Activated CD8-positive, alpha-beta T cell treated with anti-CD3 and anti-CD28 coated beads, Interleukin-2, amount 10 ng/mL, durations not matched to agents 7 days and 5 days (primary cell): Measurements from ENCODE around the gene PODNL1. TPM values are rescaled to one million over a fixed set of nuclear protein-coding genes. Genes with fewer than 3 reads are reported as not detected.

Experiments
- ATAC-seq: fragments of 150-1000 bp; cut with Tn5 transposase; one replicate; pipeline ENCODE4 v1.10.0; 2021; ENCODE audit warnings: moderate library complexity
- CTCF ChIA-PET: fragments of 350-600 bp; sonication (Branson Sonifier 250); formaldehyde crosslinking; loops from one replicate; lab custom pipeline; 2021; ENCODE audit warnings: antibody characterized with exemption; lab: Charles Lee
- POLR2A ChIA-PET: fragments of 350-600 bp; sonication (Branson Sonifier 250); formaldehyde crosslinking; loops from one replicate; lab custom pipeline; 2021; ENCODE audit warnings: antibody characterized with exemption; lab: Charles Lee
- DNase-seq: peaks from one replicate; pipeline ENCODE4 v3.0.0-alpha.2; 2020
- H3K27ac Mint-ChIP-seq: one replicate; pipeline ENCODE4 v1.8.0; 2021; ENCODE audit warnings: mild to moderate bottlenecking, mixed read lengths
- H3K27me3 Mint-ChIP-seq: one replicate; pipeline ENCODE4 v1.8.0; 2021; ENCODE audit warnings: low read depth, mixed read lengths
- H3K36me3 Mint-ChIP-seq: one replicate; pipeline ENCODE4 v1.8.0; 2021; ENCODE audit warnings: low read depth, mixed read lengths
- H3K4me1 Mint-ChIP-seq: one replicate; pipeline ENCODE4 v1.8.0; 2021; ENCODE audit warnings: low read depth, mixed read lengths
- H3K4me3 Mint-ChIP-seq: one replicate; pipeline ENCODE4 v1.8.0; 2021; ENCODE audit warnings: mild to moderate bottlenecking, mixed read lengths
- H3K9me3 Mint-ChIP-seq: one replicate; pipeline ENCODE4 v1.8.0; 2022; ENCODE audit warnings: mixed read lengths; ENCODE audit not compliant: insufficient read depth
- total RNA-seq, 2 experiments: library from RNA; stranded (reverse); gene quantifications; one replicate each; pipeline ENCODE4 v1.2.3, GENCODE V29; 2021

The PODNL1 gene, protein sequence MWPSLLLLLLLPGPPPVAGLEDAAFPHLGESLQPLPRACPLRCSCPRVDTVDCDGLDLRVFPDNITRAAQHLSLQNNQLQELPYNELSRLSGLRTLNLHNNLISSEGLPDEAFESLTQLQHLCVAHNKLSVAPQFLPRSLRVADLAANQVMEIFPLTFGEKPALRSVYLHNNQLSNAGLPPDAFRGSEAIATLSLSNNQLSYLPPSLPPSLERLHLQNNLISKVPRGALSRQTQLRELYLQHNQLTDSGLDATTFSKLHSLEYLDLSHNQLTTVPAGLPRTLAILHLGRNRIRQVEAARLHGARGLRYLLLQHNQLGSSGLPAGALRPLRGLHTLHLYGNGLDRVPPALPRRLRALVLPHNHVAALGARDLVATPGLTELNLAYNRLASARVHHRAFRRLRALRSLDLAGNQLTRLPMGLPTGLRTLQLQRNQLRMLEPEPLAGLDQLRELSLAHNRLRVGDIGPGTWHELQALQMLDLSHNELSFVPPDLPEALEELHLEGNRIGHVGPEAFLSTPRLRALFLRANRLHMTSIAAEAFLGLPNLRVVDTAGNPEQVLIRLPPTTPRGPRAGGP
- 1 to 10 TPM in 1 of 2 experiments, under 1 TPM in 1; 0.11 to 1.3 TPM for total RNA-seq

DNA sequence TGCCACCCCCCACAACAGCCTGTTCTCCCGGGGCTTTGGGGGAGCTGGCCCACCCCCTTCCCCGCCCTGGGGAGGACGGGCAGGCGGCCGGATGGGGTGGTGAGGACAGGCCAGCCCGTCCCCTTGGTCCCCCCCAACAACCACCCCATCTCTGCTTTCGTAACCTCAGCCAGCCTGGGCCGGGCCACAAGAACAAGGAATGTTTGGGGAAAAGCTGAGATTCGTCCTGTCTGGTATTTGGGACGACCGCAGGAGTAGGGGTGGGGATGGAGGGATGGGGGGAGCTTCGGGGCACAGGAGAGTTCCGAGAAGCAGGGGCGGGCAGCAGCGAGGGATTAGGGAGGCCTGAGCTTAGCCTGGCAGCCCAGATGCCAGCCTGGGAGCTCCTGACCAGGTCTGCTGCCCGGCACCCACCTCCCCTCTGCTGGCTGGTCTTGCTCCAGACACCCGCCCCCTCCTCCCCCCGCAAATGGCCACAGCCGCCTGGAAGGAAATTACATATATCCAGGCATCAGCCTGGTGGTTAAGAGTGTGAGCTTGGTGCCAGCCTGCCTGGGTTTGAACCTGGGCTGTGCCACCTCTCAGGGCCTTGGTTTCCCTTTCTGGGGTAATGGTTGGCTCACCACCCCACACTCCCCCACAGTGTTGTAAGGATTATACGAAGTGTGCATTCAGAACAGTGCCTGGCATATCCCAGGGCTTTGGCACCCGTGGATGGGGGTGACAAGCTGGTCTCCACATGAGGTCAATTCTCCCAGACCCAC, at the start of gene PODNL1:
Gene PODNL1 (minus strand): TSS at position 117 of the 764 bp plus-strand sequence. CDS start 236 bp downstream, outside the sequence.
- H3K4me1 Mint-ChIP-seq = peaks cover 3% of the 10 kb centered on the region
- H3K27ac Mint-ChIP-seq = no peak within 1 kb of the TSS
- H3K9me3 Mint-ChIP-seq = no peaks in the 10 kb centered on the region
- no peak within 1 kb of the TSS for H3K4me3 Mint-ChIP-seq
- ATAC-seq = no peak
- peaks cover 9% of the 10 kb centered on the region for H3K27me3 Mint-ChIP-seq
- DNase-seq = no peak
- no peaks in the 10 kb centered on the region for H3K36me3 Mint-ChIP-seq
- POLR2A ChIA-PET = interaction anchor here (0.7 to 0.9 kb wide), 3 partner anchors 12 to 206 kb away, joined by 3 read pairs; partner anchors contain the start of gene IL27RA
- CTCF ChIA-PET = interaction anchor here (0.7 kb wide), 1 partner anchor 121 kb away, joined by 3 read pairs; no protein-coding TSS in a partner anchor

GRCh38 chr19:13987101-13987890, 49.1 kb upstream of the PODNL1 start:
- POLR2A ChIA-PET = interaction anchor here (0.8 to 5.3 kb wide), 9 partner anchors 8 to 44 kb away, joined by 3 to 56 read pairs (median 4); partner anchors contain the start of genes IL27RA, RFX1 and RLN3
- H3K9me3 Mint-ChIP-seq = no peaks in the 10 kb centered on the region
- ATAC-seq (no peak), DNase-seq (no peak)
- H3K4me1 Mint-ChIP-seq = peaks cover 78% of the 10 kb centered on the region
- peaks cover 41% of the 10 kb centered on the region for H3K36me3 Mint-ChIP-seq
- peak overlapping the region; percentile 69 for H3K4me3 Mint-ChIP-seq
- CTCF ChIA-PET = interaction anchor here (0.6 to 2.7 kb wide), 6 partner anchors 13 to 72 kb away, joined by 3 to 9 read pairs (median 4); partner anchors contain the start of genes DCAF15 and RFX1
- no peaks in the 10 kb centered on the region for H3K27me3 Mint-ChIP-seq
- peak overlapping the region; percentile 98 for H3K27ac Mint-ChIP-seq

DNA sequence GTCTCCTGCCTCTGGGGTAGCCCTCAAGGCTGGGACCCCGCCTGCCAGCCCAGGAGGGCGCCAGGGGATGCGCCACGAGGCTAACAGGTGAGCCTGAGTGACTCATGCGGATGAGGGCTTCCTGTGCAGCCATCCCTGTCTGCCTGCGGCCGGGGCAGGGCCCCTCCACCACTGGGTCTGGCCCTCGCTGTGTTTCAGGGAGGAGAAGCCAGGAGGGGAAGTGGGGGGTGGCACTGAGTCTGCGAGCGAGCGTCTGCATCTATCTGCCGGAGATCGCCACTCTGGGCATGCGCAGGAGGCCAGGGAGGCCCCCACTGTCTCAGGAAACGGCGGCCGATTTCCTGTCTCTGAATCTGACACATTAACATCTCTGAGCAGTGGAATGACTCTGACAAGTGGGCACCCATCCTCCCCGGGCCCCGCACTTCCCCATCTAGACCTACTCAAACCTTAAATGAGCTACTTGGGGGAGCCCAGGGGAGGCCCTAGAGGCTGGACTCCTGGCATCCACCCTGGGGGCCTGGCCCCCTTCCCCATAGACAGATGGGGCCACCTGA, 48.2 kb upstream of the PODNL1 start:
- ATAC-seq = peak; percentile 94
- ChIA-PET POLR2A (interaction anchor here (0.8 to 5.3 kb wide), 8 partner anchors 10 to 45 kb away, joined by 3 to 56 read pairs (median 5); partner anchors contain the start of genes IL27RA and RFX1), CTCF (interaction anchor here (0.6 to 2.7 kb wide), 6 partner anchors 14 to 73 kb away, joined by 3 to 9 read pairs (median 4); partner anchors contain the start of genes DCAF15 and RFX1)
- H3K4me3 Mint-ChIP-seq = peak overlapping the region; percentile 69
- H3K27me3 Mint-ChIP-seq = no peaks in the 10 kb centered on the region
- no peaks in the 10 kb centered on the region for H3K9me3 Mint-ChIP-seq
- peaks cover 86% of the 10 kb centered on the region for H3K4me1 Mint-ChIP-seq
- peak; percentile 100 for DNase-seq
- peak overlapping the region; percentile 98 for H3K27ac Mint-ChIP-seq
- peaks cover 38% of the 10 kb centered on the region for H3K36me3 Mint-ChIP-seq

- Mint-ChIP-seq H3K27me3 (no peaks in the 10 kb centered on the region), H3K9me3 (no peaks in the 10 kb centered on the region), H3K36me3 (peaks cover 35% of the 10 kb centered on the region), H3K27ac (peak overlapping the region; percentile 98), H3K4me1 (peaks cover 91% of the 10 kb centered on the region), H3K4me3 (peak overlapping the region; percentile 69)
- DNase-seq (no peak), ATAC-seq (peak; percentile 1)
- ChIA-PET CTCF (interaction anchor here (1.1 to 2.7 kb wide), 6 partner anchors 15 to 105 kb away, joined by 3 to 9 read pairs (median 4); partner anchors contain the start of gene DCAF15), POLR2A (interaction anchor here (0.8 to 5.3 kb wide), 7 partner anchors 10 to 57 kb away, joined by 3 to 56 read pairs (median 5); partner anchors contain the start of genes IL27RA and RFX1)
These were observed 47.6 kb upstream of the PODNL1 start for GRCh38 chr19:13985771-13986347.

DNA sequence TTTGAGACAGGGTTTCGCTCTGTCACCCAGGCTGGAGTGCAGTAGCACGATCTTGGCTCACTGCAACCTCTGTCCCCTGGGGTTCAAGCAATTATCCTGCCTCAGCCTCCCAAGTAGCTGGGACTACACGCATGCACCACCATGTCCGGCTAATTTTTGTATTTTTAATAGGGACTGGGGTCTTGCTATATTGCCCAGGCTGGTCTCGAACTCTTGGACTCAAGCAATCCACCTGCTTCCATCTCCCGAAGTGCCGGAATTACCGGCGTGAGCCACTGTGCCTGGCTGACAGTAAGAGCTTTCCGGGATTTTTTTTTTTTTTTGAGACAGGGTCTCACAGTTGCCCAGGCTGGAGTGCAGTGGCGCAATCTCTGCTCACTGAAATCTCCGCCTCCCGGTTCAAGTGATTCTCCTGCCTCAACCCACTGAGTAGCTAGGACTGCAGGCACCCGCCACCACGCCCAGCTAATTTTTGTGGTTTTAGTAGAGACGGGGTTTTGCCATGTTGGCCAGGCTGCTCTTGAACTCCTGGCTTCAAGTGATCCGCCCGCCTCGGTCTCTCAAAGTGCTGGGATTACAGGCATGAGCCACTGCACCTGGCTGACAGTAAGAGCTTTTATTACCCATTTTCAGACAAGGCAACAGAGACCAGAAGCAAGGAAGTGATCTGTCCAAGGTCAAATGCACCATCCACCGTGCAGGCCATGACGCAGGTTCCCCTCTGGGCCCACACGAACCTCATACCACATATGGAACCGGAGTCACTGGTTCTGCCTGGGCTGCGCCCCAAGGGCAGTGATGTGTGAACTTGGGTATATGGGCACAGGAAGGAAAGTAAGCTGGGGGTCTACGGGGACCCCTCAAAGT, 46.9 kb upstream of the PODNL1 start:
- peaks cover 95% of the 10 kb centered on the region for H3K4me1 Mint-ChIP-seq
- H3K36me3 Mint-ChIP-seq = peaks cover 33% of the 10 kb centered on the region
- H3K4me3 Mint-ChIP-seq = no peak overlapping the region
- ChIA-PET POLR2A (interaction anchor here (0.8 to 5.3 kb wide), 8 partner anchors 9 to 57 kb away, joined by 3 to 56 read pairs (median 5); partner anchors contain the start of genes IL27RA and RFX1), CTCF (interaction anchor here (1.1 to 2.7 kb wide), 4 partner anchors 19 to 104 kb away, joined by 3 to 8 read pairs (median 3); partner anchors contain the start of gene DCAF15)
- DNase-seq (no peak), ATAC-seq (no peak)
- H3K27ac Mint-ChIP-seq = peak overlapping the region; percentile 98
- H3K9me3 Mint-ChIP-seq = no peaks in the 10 kb centered on the region
- H3K27me3 Mint-ChIP-seq = no peaks in the 10 kb centered on the region

- Mint-ChIP-seq H3K36me3 (peaks cover 26% of the 10 kb centered on the region), H3K4me3 (no peak overlapping the region), H3K4me1 (peaks cover 95% of the 10 kb centered on the region), H3K27me3 (no peaks in the 10 kb centered on the region), H3K9me3 (no peaks in the 10 kb centered on the region), H3K27ac (peak overlapping the region; percentile 82)
- ChIA-PET POLR2A (interaction anchor here (0.8 to 3.6 kb wide), 2 partner anchors 19 to 49 kb away, joined by 3 to 21 read pairs; no protein-coding TSS in a partner anchor), CTCF (interaction anchor here (1.6 kb wide), 1 partner anchor 20 kb away, joined by 3 read pairs; no protein-coding TSS in a partner anchor)
- DNase-seq = no peak
- ATAC-seq = no peak
These were observed 46.0 kb upstream of the PODNL1 start for GRCh38 chr19:13984186-13984585.

DNA sequence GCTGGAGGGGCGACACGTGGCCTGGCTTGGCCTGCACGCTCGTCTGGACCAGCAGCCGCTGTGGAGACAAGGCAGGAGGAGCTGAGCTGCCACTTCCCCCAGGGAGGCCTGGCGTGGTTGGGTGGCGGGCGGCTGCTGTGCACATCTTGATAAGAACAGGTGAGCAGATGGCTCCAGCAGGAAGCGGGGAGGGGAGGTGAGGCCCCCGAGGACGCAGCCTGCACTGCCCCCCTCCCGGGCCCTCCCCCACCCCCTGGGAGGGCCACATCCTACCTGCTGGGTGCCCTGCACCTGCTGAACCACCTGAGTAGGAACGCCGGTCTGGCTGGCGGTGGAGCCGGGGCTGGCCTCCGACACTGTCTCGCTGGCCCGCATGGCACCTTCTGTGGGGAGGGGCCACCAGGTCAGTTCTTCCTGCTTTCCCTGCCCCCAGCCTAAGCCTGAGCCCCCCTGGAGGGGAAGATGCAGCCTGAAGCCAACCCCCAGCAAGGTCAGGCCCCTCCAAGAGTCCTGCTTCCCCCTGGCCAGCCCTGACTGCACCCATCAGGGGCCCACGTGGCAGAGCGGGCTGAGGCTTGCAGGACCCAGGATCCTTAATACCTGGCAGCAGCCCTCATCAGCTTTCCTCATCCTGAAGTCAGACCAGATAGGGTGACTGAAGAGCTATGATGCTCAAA, 45.1 kb upstream of the PODNL1 start:
- Mint-ChIP-seq H3K4me3 (no peak overlapping the region), H3K9me3 (no peaks in the 10 kb centered on the region), H3K27ac (peak overlapping the region; percentile 82), H3K27me3 (no peaks in the 10 kb centered on the region), H3K36me3 (peaks cover 21% of the 10 kb centered on the region), H3K4me1 (peaks cover 86% of the 10 kb centered on the region)
- ATAC-seq (no peak), DNase-seq (peak; percentile 49)
- ChIA-PET CTCF (no interaction called here), POLR2A (interaction anchor here (1.0 to 3.6 kb wide), 3 partner anchors 20 to 28 kb away, joined by 3 to 21 read pairs (median 5); partner anchors contain the start of gene RFX1)

DNA sequence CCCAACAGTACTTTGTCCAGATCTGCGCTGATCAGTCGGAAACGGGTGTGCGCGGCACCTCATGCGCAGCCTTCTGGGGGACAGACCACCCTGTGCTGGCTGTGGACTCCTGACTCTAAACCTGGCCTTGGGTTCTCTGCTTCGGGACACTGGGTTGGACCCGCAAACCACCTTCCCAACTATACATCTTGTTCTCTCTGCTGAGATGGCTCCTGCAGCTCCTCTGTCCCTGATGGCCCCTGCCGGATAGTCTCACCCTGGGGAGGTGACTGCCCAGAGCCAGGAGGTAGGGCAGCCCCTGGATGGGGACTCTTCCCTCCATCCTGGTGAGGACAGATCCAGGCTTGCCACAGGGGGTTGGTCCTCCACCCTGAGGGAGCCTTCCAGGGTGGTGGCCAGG, 44.6 kb upstream of the PODNL1 start:
- Mint-ChIP-seq H3K4me3 (no peak overlapping the region), H3K27me3 (no peaks in the 10 kb centered on the region), H3K4me1 (peaks cover 85% of the 10 kb centered on the region), H3K27ac (peak overlapping the region; percentile 82), H3K36me3 (peaks cover 18% of the 10 kb centered on the region), H3K9me3 (no peaks in the 10 kb centered on the region)
- ATAC-seq (no peak), DNase-seq (no peak)
- ChIA-PET CTCF (interaction anchor here (1.6 kb wide), 1 partner anchor 89 kb away, joined by 4 read pairs; no protein-coding TSS in a partner anchor), POLR2A (interaction anchor here (1.0 to 3.6 kb wide), 4 partner anchors 21 to 30 kb away, joined by 3 to 21 read pairs (median 6); partner anchors contain the start of genes DCAF15 and RFX1)
